MCF 10A (cell line): ENCODE measurements around the gene GPR157. TPM values are rescaled to one million over a fixed set of nuclear protein-coding genes. Genes with fewer than 3 reads are reported as not detected.

Experiments
- Bru-seq: library from RNA; stranded (reverse); fragments of 400-500 nt; gene quantifications from one replicate; lab custom pipeline; 2021; lab: Mats Ljungman, UMichigan
- BruChase-seq, 2 experiments: library from RNA; stranded (reverse); fragments of 400-500 nt; gene quantifications; one replicate each; lab custom pipeline; 2021; lab: Mats Ljungman, UMichigan
- BruUV-seq: library from RNA; stranded (reverse); fragments of 400-500 nt; replicated peaks from 2 replicates; lab custom pipeline; 2021; lab: Mats Ljungman, UMichigan
- CTCF ChIA-PET: fragments of 300-600 bp; sonication (Branson Sonifier 250); formaldehyde crosslinking; extraction: SDS; loops from one replicate; lab custom pipeline; 2021; ENCODE audit warnings: antibody characterized with exemption, inconsistent platforms; lab: Yijun Ruan, JAX
- POLR2A ChIA-PET: fragments of 300-600, 350-650 bp; sonication (Branson Sonifier 250); formaldehyde crosslinking; extraction: SDS; loops from one replicate; lab custom pipeline; 2020; ENCODE audit warnings: antibody characterized with exemption, inconsistent platforms; lab: Yijun Ruan, JAX
- DNase-seq: peaks from one replicate; pipeline ENCODE4 v3.0.0-alpha.2; 2018; ENCODE audit not compliant: unreplicated experiment
- H3K27ac Mint-ChIP-seq: one replicate; pipeline ENCODE4 v1.8.0; 2022; ENCODE audit warnings: mild to moderate bottlenecking, low read depth, mixed read lengths; ENCODE audit not compliant: unreplicated experiment
- H3K27me3 Mint-ChIP-seq: one replicate; pipeline ENCODE4 v1.8.0; 2022; ENCODE audit warnings: mixed read lengths; ENCODE audit not compliant: insufficient read depth, unreplicated experiment
- H3K36me3 Mint-ChIP-seq: one replicate; pipeline ENCODE4 v1.8.0; 2022; ENCODE audit warnings: mild to moderate bottlenecking, moderate library complexity, mixed read lengths; ENCODE audit not compliant: insufficient read depth, unreplicated experiment
- H3K4me1 Mint-ChIP-seq: one replicate; pipeline ENCODE4 v1.8.0; 2022; ENCODE audit warnings: mixed read lengths; ENCODE audit not compliant: insufficient read depth, unreplicated experiment
- H3K4me3 Mint-ChIP-seq: one replicate; pipeline ENCODE4 v1.8.0; 2022; ENCODE audit warnings: mild to moderate bottlenecking, moderate library complexity, mixed read lengths; ENCODE audit not compliant: unreplicated experiment
- H3K9me3 Mint-ChIP-seq: one replicate; pipeline ENCODE4 v1.8.0; 2022; ENCODE audit warnings: mixed read lengths; ENCODE audit not compliant: unreplicated experiment
- intact Hi-C: fragments of 100-400 bp; cut with micrococcal nuclease; formaldehyde crosslinking; loops from 2 replicates; pipeline ENCODE4 v1.14.1; 2022
- long read RNA-seq: library from polyadenylated mRNA; stranded (forward); transcript quantifications from one replicate; pipeline ENCODE4 v2.0.0, GENCODE V29; 2022
- total RNA-seq: library from RNA; stranded (reverse); gene quantifications from 2 replicates; pipeline ENCODE4 v1.2.3, GENCODE V29; 2022
- TF ChIP-seq, protein P1 (sequence below): fragments of 200-600 bp; IDR thresholded peaks from one replicate; pipeline ENCODE4 v1.8.0; 2022; ENCODE audit warnings: antibody characterized with exemption, mild to moderate bottlenecking; ENCODE audit not compliant: unreplicated experiment

The GPR157 gene
- total RNA-seq (8.1 and 12.7 TPM in 2 replicates), Bru-seq, nascent RNA (percentile 50 among the genes with signal in this experiment), BruChase-seq, experiment 1, labeled RNA remaining after a 6-hour chase (percentile 50 among the genes with signal in this experiment), BruChase-seq, experiment 2, labeled RNA remaining after a 2-hour chase (percentile 55 among the genes with signal in this experiment)
- long read RNA-seq, full-length matches to known transcripts, result 1 of 7 reads
- long read RNA-seq, partial matches to known transcripts, result 1 of 7 reads
- long read RNA-seq, other reads (novel, unspliced or antisense), result 5 of 7 reads

DNA sequence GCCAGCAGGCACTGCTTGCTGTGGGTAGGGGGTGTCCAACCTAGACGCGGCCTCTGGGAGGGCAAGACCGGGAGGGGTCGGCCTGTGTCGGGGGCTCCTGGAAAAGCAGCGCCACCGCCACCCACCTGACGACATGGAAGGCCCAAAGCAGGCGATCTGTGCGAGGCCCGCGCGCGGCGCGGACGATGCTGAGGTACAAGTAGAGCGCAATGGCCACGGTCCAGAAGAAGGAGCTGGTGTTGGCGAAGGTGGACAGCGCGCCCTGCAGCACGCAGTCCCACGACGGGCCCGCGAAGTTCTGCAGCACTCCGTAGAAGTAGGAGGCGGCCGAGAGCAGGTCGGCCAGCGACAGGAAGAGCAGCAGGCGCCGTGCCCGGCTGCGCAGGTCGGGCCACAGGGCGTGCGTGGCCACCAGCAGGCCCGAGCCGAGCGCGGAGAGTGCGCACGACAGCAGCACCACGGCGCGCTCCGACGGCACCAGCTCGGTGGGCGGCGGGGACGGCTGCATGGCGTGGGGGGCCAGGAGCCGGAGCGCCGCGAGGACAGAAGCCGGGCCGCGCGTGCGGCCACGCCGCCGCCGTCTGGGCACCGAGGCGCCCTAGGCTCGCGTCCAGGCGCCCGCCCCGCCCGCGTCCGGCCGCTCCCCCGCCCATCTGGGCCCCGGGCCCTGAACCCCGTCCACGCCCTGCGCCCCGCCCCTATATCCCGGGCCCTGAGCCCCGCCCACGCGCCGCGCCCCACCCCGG is at the start of gene GPR157:
GPR157 (minus strand) TSS at position 583 of the 746 bp plus-strand sequence; CDS start at position 508, 75 bp downstream.
- peak; percentile 87 for DNase-seq
- CTCF ChIA-PET, result interaction anchor here (0.5 to 0.9 kb wide), 7 partner anchors 10 to 382 kb away, joined by 3 to 7 read pairs (median 3); no protein-coding TSS in a partner anchor

DNA sequence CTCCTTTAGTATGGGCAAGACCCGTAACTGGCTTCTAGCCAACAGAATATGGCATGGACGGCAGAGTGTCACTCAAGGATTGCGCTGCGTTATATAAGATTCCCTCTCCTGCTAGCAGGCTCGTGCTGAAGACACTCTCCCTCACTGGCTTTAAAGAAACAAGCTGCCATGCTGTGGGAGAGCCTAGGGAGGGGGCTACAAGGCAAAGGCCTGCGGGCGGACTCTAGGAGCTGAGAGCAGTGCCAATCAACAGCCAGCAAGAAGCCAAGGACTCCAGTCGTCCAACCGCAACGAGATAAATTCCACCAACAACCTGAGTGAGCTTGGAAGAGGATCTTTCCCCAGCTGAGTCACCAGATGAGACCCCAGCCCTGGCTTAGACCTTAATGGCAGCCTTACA is 45.9 kb upstream of the GPR157 start:
- TF ChIP-seq, protein P1, sequence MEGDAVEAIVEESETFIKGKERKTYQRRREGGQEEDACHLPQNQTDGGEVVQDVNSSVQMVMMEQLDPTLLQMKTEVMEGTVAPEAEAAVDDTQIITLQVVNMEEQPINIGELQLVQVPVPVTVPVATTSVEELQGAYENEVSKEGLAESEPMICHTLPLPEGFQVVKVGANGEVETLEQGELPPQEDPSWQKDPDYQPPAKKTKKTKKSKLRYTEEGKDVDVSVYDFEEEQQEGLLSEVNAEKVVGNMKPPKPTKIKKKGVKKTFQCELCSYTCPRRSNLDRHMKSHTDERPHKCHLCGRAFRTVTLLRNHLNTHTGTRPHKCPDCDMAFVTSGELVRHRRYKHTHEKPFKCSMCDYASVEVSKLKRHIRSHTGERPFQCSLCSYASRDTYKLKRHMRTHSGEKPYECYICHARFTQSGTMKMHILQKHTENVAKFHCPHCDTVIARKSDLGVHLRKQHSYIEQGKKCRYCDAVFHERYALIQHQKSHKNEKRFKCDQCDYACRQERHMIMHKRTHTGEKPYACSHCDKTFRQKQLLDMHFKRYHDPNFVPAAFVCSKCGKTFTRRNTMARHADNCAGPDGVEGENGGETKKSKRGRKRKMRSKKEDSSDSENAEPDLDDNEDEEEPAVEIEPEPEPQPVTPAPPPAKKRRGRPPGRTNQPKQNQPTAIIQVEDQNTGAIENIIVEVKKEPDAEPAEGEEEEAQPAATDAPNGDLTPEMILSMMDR, result no peak
- POLR2A ChIA-PET, result interaction anchor here (0.6 kb wide), 2 partner anchors 28 to 68 kb away, joined by 3 read pairs; no protein-coding TSS in a partner anchor
- Mint-ChIP-seq H3K27me3 (no peaks in the 10 kb centered on the region), H3K27ac (no peak overlapping the region), H3K4me1 (peaks cover 19% of the 10 kb centered on the region), H3K9me3 (no peaks in the 10 kb centered on the region), H3K36me3 (peaks cover 79% of the 10 kb centered on the region), H3K4me3 (no peak overlapping the region)
- no TSS peak for BruUV-seq
- intact Hi-C loops, result no loop called here
- CTCF ChIA-PET, result interaction anchor here (0.9 kb wide), 1 partner anchor 22 kb away, joined by 3 read pairs; no protein-coding TSS in a partner anchor
- DNase-seq, result no peak

More for the DNA sequence above, at the start of gene GPR157:
- TF ChIP-seq, protein P1, result no peak
- no peaks in the 10 kb centered on the region for H3K9me3 Mint-ChIP-seq
- H3K4me1 Mint-ChIP-seq, result peaks cover 10% of the 10 kb centered on the region
- intact Hi-C loops, result loop anchor here (2.0 to 5.0 kb wide), 3 partner anchors 18 to 69 kb away; no protein-coding TSS in a partner anchor
- peak within 1 kb of the TSS; percentile 88 for H3K27ac Mint-ChIP-seq
- peak within 1 kb of the TSS; percentile 89 for H3K4me3 Mint-ChIP-seq
- POLR2A ChIA-PET, result interaction anchor here (0.7 to 4.2 kb wide), 13 partner anchors 9 to 185 kb away, joined by 3 to 29 read pairs (median 4); no protein-coding TSS in a partner anchor
- no peaks in the 10 kb centered on the region for H3K36me3 Mint-ChIP-seq
- H3K27me3 Mint-ChIP-seq, result no peaks in the 10 kb centered on the region
- no TSS peak for BruUV-seq

DNA sequence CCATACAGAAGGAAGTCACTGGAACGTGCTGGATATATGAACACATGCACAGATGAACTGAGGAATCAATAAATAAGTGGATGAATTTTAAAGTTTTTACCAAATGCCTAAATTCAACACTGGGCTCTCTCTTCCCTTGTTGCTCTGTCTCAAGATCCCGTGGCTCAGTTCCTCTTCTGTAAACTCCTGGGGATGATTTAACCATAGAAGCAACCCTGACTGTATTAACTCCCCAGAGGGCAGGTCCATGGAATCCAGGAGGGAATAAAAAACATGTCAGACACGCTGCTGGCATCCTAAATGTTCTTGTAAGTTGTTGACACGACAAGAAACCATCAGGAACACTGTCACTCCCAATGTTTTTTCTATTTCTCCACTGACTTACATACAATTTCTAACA is 45.3 kb upstream of the GPR157 start:
- no TSS peak for BruUV-seq
- ChIA-PET CTCF (interaction anchor here (0.9 kb wide), 1 partner anchor 22 kb away, joined by 3 read pairs; no protein-coding TSS in a partner anchor), POLR2A (no interaction called here)
- Mint-ChIP-seq H3K4me3 (no peak overlapping the region), H3K9me3 (no peaks in the 10 kb centered on the region), H3K27me3 (no peaks in the 10 kb centered on the region), H3K4me1 (peaks cover 16% of the 10 kb centered on the region), H3K27ac (no peak overlapping the region), H3K36me3 (peaks cover 79% of the 10 kb centered on the region)
- no peak for DNase-seq
- intact Hi-C loops, result no loop called here
- TF ChIP-seq, protein P1, result no peak
